Activated CD8-positive, alpha-beta memory T cell treated with anti-CD3 and anti-CD28 coated beads for 36 hours (primary cell): ENCODE measurements around the gene TMEM178B. TPM values are rescaled to one million over a fixed set of nuclear protein-coding genes. Genes with fewer than 3 reads are reported as not detected.

ENCODE experiments used
- CTCF ChIA-PET: fragments of 350-600 bp; sonication (Branson Sonifier 250); formaldehyde crosslinking; loops from one replicate; lab custom pipeline; 2021; ENCODE audit warnings: antibody characterized with exemption; lab: Charles Lee
- POLR2A ChIA-PET: fragments of 350-600 bp; sonication (Branson Sonifier 250); formaldehyde crosslinking; loops from one replicate; lab custom pipeline; 2021; ENCODE audit warnings: antibody characterized with exemption; lab: Charles Lee
- total RNA-seq, 2 experiments: library from RNA; stranded (reverse); gene quantifications; one replicate each; pipeline ENCODE4 v1.2.3, GENCODE V29; 2021

The TMEM178B gene
- total RNA-seq, 2 experiments from 2014 or later, result 0.51 to 0.75 TPM

- POLR2A ChIA-PET, result no interaction called here
- CTCF ChIA-PET, result no interaction called here
These were observed 164.9 kb downstream of the TMEM178B start for GRCh38 chr7:141238596-141239243.

DNA sequence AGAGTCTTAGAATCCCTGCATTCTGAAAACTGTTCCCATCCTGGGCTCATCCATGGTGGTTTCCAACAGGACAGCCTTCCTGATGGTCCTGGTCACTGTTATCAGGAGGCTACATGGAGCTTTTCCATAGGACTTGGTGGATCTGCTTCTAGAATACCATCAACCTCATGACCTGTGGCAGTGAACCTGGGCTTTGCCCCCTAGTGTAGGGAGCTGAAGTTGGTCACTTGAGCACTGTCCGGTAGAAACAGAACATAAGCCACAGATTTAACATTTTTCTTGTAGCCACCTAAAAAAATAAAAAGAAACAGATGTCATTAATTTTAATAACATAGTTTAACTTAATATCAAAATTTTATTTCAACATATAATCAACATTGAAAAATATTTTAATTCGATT is 165.8 kb downstream of the TMEM178B start:
- POLR2A ChIA-PET, result no interaction called here
- CTCF ChIA-PET, result no interaction called here

DNA sequence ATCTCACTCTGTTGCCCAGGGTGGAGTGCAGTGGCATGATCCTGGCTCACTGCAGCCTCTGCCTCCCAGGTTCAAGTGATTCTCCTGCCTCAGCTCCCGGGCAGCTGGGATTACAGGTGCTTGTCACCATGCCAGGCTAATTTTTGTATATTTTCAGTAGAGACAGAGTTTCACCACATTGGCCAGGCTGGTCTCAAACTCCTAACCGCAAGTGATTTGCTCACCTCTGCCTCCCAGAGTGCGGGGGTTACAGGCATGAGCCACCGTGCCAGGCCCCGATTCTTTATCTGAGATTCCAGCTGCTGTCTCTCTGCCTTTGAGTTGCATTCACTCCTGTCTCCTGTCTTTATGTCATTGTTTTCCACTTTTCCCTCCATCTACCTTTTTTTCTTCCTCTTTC is 168.7 kb downstream of the TMEM178B start:
- POLR2A ChIA-PET, result no interaction called here
- CTCF ChIA-PET, result no interaction called here

DNA sequence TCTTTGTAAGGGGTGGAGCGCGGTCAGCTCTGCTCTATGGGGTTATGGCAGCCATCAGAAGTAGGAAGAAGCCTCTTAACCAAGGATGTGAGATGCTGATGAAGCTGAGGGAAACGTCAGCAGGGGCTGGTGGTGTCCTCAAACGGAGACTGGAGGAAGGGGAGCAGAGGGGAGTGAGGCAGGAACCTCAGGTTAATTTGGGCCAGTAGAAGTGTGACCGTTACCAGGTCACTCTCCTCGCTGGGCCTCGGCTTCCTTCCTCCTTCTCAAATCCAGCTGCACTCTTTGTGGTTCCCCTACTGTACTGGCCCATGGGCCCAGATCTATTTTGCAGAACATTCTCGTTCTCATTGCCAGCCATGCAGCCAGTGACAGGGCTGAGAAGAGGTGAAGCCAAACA is 169.5 kb downstream of the TMEM178B start:
- ChIA-PET CTCF (no interaction called here), POLR2A (no interaction called here)

DNA sequence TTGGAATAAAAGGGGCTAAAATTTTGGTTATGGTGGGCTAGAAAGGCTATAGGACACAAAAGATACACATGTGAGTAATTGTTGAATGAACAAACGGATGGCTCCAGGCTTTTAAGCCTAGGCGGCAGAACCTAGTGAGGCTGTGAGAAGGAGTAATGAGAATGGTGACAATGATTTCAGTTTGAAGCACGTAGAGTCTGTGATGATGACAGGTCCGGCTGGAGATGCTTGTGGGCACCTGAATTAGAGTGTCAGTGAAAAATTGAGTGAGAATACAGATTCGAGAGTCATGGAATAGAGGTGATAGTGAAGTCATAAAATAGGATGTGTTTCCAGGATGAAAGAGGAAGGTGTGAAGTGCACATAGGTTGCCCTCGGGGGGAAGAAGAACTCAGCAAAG is 170.6 kb downstream of the TMEM178B start:
- POLR2A ChIA-PET, result no interaction called here
- CTCF ChIA-PET, result interaction anchor here (0.6 kb wide), 1 partner anchor 233 kb away, joined by 3 read pairs; no protein-coding TSS in a partner anchor

DNA sequence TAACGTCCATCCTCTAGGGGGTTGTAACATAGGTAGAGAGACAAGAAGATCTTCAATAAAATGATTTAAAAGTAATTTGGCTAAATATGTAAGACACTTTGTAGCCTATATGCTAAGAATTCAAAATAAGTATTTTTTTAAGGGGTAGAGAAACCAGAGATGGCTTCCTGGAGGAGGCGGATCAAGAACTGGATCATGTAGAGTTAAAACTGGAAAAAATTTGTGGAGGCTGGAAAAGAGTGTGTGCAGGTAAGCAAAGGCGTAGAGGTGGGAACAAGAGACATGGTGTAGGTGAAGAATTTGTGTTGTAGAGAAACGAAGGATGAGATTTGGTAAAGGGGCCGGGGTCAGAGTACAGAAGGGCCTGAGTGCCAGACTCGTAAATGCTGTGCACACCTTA is 172.6 kb downstream of the TMEM178B start:
- CTCF ChIA-PET, result no interaction called here
- POLR2A ChIA-PET, result no interaction called here

DNA sequence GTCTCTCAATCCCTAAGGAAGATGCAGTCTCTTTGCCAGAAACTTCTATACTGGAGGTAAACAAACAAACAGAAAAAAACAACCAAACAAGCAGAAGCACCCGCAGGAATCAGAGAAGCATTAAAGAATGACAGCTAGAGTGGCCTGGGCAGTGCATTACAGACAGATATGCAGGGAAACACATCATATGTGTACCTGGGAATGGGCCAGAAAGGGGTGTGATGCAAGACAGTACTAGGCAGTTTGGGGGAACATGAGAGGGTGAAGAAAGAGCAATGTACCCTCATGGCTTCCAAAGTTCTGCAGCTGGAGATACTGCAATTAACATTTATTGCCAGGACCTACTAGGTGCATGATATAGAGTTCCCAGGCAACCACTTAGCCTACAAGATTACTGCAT is 177.3 kb downstream of the TMEM178B start:
- ChIA-PET CTCF (no interaction called here), POLR2A (no interaction called here)

DNA sequence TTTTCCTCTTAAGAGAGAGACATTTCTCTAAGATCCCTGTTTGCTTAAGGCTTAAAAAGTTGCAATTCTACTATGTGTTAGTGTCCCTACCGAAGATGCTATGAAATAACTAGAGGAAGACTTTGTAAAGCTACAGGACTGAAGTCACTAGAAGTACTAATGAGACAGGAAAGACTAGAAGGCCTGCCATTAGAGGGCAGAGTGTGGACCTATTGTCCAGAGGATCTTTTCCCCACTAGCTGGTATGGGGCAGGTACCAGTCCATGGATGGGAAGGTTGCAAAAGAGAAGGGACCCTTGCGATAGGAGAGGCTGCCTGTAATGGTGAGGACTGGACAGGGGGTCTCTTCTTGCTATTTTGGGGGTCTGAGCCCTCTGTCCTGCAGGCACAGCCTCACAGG is 178.1 kb downstream of the TMEM178B start:
- POLR2A ChIA-PET, result no interaction called here
- CTCF ChIA-PET, result no interaction called here

- CTCF ChIA-PET, result no interaction called here
These were observed 183.7 kb downstream of the TMEM178B start for GRCh38 chr7:141257597-141257996.

DNA sequence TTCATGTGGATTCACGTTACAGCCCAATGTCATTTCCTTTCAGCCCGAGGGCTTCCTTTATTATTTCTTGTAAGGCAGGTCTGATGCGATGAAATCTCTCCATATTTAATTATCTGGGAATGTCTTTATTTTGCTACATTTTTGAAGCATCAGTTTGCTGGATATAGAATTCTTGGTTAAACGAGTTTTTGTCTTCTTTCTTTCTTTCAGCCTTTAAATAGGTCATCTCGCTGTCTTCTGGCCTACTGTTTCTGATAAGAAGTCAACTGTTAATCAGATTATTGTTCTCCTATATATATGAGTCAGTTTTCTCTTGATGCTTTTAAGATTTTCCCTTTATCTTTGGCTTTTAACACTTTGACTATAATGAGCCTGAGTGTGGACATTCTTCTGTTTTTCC is 184.7 kb downstream of the TMEM178B start:
- POLR2A ChIA-PET, result no interaction called here

More at GRCh38 chr7:141257597-141257996, 183.7 kb downstream of the TMEM178B start:
- POLR2A ChIA-PET, result no interaction called here

GRCh38 chr7:141262101-141263090 is 188.5 kb downstream of the TMEM178B start:
- POLR2A ChIA-PET, result no interaction called here
- CTCF ChIA-PET, result no interaction called here

More for the DNA sequence above, 184.7 kb downstream of the TMEM178B start:
- CTCF ChIA-PET, result no interaction called here

- CTCF ChIA-PET, result no interaction called here
These were observed 189.6 kb downstream of the TMEM178B start for GRCh38 chr7:141263508-141263907.

DNA sequence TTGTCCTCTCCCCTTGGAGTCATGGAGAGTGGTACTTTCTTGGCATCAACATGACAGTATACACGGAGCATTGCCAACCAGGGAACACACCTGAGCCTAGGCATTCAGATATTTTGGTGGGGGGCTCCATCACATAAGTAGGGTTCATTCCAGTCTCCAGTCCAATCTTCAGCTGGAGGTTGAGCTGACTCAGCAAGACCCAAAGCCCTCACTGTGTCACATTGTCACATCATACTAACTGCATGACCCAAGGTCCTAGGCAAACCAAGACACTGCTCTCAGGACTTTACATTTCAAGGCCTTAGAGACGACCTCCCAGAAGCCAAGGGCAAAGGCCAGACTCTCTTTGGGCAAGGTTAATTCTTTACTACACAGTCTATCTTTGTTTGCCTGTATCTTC is 190.1 kb downstream of the TMEM178B start:
- ChIA-PET POLR2A (no interaction called here), CTCF (no interaction called here)

More at GRCh38 chr7:141263508-141263907, 189.6 kb downstream of the TMEM178B start:
- POLR2A ChIA-PET, result no interaction called here

DNA sequence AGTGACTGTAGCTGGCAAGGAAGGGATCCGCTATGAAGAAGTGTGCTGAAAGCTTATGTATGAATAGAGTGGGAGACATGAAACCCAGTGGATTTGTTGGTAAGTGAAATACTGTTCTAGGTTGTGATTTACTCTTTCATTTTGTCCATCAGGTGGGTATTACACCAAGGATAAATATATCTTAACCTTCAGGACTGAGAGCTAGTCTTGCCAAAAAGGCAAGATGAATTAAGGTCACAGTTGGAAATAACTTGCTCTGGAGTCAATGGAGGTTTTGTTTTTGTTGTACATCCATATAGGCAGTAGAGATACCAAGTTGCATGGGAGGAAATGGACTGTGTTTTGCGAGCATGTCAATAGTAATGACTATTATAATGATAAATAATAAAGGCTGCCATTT is 190.6 kb downstream of the TMEM178B start:
- CTCF ChIA-PET, result no interaction called here
- POLR2A ChIA-PET, result no interaction called here

- ChIA-PET POLR2A (no interaction called here), CTCF (no interaction called here)
These were observed 191.8 kb downstream of the TMEM178B start for GRCh38 chr7:141265668-141266067.

DNA sequence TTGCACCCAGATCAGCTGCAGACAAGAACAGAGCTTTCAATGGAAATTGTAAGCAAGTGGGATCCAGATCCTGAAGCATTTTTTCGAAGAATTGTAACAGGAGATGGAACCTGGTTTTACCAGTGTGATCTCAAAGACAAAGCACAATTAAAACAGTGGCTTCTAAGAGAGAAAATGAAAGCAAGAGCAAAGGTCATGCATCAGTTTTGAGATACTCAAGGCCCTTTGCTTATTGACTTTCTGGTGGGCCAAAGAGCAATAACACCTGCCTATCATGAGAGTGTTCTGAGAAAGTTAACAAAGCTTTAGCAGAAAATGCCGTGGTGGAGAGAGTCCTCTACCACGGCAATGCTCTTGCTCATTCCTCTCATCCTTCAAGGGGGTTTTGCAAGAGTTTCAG is 194.8 kb downstream of the TMEM178B start:
- POLR2A ChIA-PET, result no interaction called here
- CTCF ChIA-PET, result no interaction called here

DNA sequence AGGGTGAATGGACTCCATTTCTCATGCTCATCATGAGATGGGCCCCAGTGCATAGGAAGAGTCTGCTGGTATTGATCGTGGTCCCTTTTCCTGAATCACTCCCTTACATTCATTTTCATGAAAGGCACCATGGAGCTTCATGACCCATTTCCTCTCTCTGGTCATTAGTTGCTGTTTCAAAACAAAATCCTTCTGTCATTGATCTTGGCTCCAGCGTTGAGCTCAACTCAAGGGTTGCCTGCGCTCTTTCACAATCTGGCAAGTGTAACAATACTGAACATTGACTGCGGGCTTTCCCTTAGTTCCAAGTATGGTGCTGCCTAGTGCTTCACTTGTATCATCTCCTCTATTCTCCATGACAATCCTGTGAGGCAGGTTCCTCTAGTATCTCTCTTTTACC is 197.6 kb downstream of the TMEM178B start:
- ChIA-PET CTCF (no interaction called here), POLR2A (no interaction called here)

GRCh38 chr7:141272417-141272816 is 198.6 kb downstream of the TMEM178B start:
- ChIA-PET POLR2A (no interaction called here), CTCF (no interaction called here)

DNA sequence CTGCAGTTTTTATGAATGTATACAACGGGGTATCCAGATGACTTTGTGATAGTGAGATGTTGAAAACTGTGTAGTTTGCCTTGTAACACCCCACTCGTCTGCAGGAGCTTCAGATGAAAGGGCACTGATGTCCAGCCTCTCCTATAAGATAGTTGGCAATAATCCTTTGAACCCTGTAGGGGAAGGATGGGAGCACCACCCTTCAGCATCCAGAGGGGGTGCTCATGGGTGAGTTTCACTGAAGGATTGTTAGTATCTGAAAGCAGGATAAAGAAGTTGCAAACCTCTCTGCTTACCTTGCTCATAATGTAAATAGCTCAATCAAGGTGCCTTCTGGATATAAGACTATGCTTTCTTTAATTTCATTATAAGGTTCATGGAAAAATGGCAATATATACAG is 201.5 kb downstream of the TMEM178B start:
- POLR2A ChIA-PET, result interaction anchor here (0.6 kb wide), 1 partner anchor 28 kb away, joined by 4 read pairs; no protein-coding TSS in a partner anchor
- CTCF ChIA-PET, result no interaction called here

GRCh38 chr7:141276031-141276430 is 202.2 kb downstream of the TMEM178B start:
- ChIA-PET POLR2A (no interaction called here), CTCF (no interaction called here)

- CTCF ChIA-PET, result no interaction called here
These were observed 206.2 kb downstream of the TMEM178B start for GRCh38 chr7:141280100-141280499.

More at GRCh38 chr7:141280100-141280499, 206.2 kb downstream of the TMEM178B start:
- POLR2A ChIA-PET, result no interaction called here
